K562 (cell line): ENCODE data around the gene RESF1. TPM values are rescaled to one million over a fixed set of nuclear protein-coding genes. Genes with fewer than 3 reads are reported as not detected.
A peak's percentile ranks its signal among the peaks of the same experiment; 100 is the strongest.

Source experiments
- DPF2 ChIP-seq: fragments of 450-650 bp; IDR thresholded peaks from 2 replicates; pipeline ENCODE4 v1.6.1; 2016
- ESRRA ChIP-seq: fragments of 450-650 bp; IDR thresholded peaks from 2 replicates; pipeline ENCODE4 v1.6.1; 2014; ENCODE audit warnings: low read depth, mild to moderate bottlenecking, moderate library complexity, borderline replicate concordance
- FOXA3 ChIP-seq, 2 experiments: fragments of 450-650 bp in 1 of 2; sonication (generic) in 1 of 2; formaldehyde crosslinking; IDR thresholded peaks in 1 of 2; conservative IDR thresholded peaks in 1 of 2; 2 replicates each; pipeline versions ENCODE4 v1.4.0 to v1.8.0; 2020 to 2022; ENCODE audit warnings: mild to moderate bottlenecking in 2 of 2, missing genetic modification reagents in 1 of 2
- ILF3 ChIP-seq: fragments of 450-650 bp; IDR thresholded peaks from 2 replicates; pipeline ENCODE4 v1.6.1; 2018; ENCODE audit warnings: antibody characterized with exemption, mild to moderate bottlenecking, moderate library complexity, borderline replicate concordance
- MAFG ChIP-seq: fragments of 450-650 bp; conservative IDR thresholded peaks from 2 replicates; pipeline ENCODE4 v1.6.1; 2016; ENCODE audit warnings: missing genetic modification characterization, missing compliant biosample characterization
- NFE2 ChIP-seq: IDR thresholded peaks from 2 replicates; pipeline ENCODE4 v1.6.1; 2014; ENCODE audit warnings: antibody characterized with exemption, low read depth
- PHB2 ChIP-seq: fragments of 450-650 bp; IDR thresholded peaks from 2 replicates; pipeline ENCODE4 v1.6.1; 2017; ENCODE audit warnings: low read depth
- PYGO2 ChIP-seq: fragments of 450-650 bp; IDR thresholded peaks from 2 replicates; pipeline ENCODE4 v1.6.1; 2016; ENCODE audit warnings: mild to moderate bottlenecking, missing genetic modification characterization, moderate library complexity, missing compliant biosample characterization
- RAD21 ChIP-seq, 2 experiments: fragments of 250-450 bp in 1 of 2; fragments of 450-650 bp in 1 of 2; sonication (Bioruptor Pico) in 1 of 2; formaldehyde crosslinking in 1 of 2; IDR thresholded peaks in 1 of 2; conservative IDR thresholded peaks in 1 of 2; 2 replicates each; pipeline versions ENCODE4 v1.4.0 to v1.8.0; 2020 to 2022; ENCODE audit warnings: mild to moderate bottlenecking in 2 of 2, moderate library complexity in 1 of 2
- TEAD2 ChIP-seq: fragments of 450-650 bp; IDR thresholded peaks from 2 replicates; pipeline ENCODE4 v1.6.1; 2016; ENCODE audit warnings: missing genetic modification characterization, control low read depth, missing compliant biosample characterization
- ZBED1 ChIP-seq: IDR thresholded peaks from 2 replicates; pipeline ENCODE4 v1.6.1; 2014
- ZNF197 ChIP-seq: fragments of 200-800 bp; sonication (Bioruptor generic); IDR thresholded peaks from 2 replicates; pipeline ENCODE4 v1.6.1; 2016; ENCODE audit warnings: low read depth, missing genetic modification characterization, missing compliant biosample characterization
- ZNF232 ChIP-seq: sonication (generic); formaldehyde crosslinking; IDR thresholded peaks from 2 replicates; pipeline ENCODE4 v1.8.0; 2022; ENCODE audit warnings: mild to moderate bottlenecking, missing genetic modification reagents
- ZNF586 ChIP-seq: fragments of 450-650 bp; formaldehyde crosslinking; conservative IDR thresholded peaks from 2 replicates; pipeline ENCODE4 v1.4.0; 2020; ENCODE audit warnings: mild to moderate bottlenecking, moderate library complexity
- ZSCAN29 ChIP-seq: fragments of 450-650 bp; IDR thresholded peaks from 2 replicates; pipeline ENCODE4 v1.6.1; 2017
- polyA plus RNA-seq, 8 experiments: library from polyadenylated mRNA; depleted of rRNA in 4 of 8; stranded (reverse) in 5 of 8; unstranded in 3 of 8; fragments of >200 nt; fragmentation: Nextera tagmentation in 2 of 8; fragmentation: Illumina TruSeq in 1 of 8; extraction: Ambion mirVana in 2 of 8; extraction: Trizol in 1 of 8; gene quantifications; 2 replicates each; pipeline versions ENCODE4 v1.2.1 to v1.2.3, GENCODE V29; 2011 to 2014; ENCODE audit warnings: inconsistent platforms in 1 of 8, missing spikeins in 1 of 8
- total RNA-seq, 7 experiments: library from RNA; depleted of rRNA in 6 of 7; stranded (reverse); fragments of >200 nt in 6 of 7; fragmentation: Illumina TruSeq in 2 of 7; extraction: Trizol in 2 of 7; gene quantifications; 2 replicates each; pipeline versions ENCODE4 v1.2.1 to v1.2.3, GENCODE V29; 2011 to 2021; ENCODE audit warnings: low replicate concordance in 1 of 7
- TF ChIP-seq, protein P1 (sequence below): fragments of 250-450 bp; sonication (Bioruptor Pico); IDR thresholded peaks from 2 replicates; pipeline ENCODE4 v1.5.0; 2021; ENCODE audit warnings: mild to moderate bottlenecking, moderate library complexity
- TF ChIP-seq, protein P2 (sequence below), 2 experiments: fragments of 450-650 bp in 1 of 2; sonication (generic) in 1 of 2; formaldehyde crosslinking in 1 of 2; IDR thresholded peaks; 2 replicates each; pipeline versions ENCODE4 v1.7.1 to v1.9.0; 2016 to 2022; ENCODE audit warnings: inconsistent platforms in 1 of 2, mild to moderate bottlenecking in 1 of 2, missing genetic modification reagents in 1 of 2

The RESF1 gene
- total and polyA plus RNA-seq, 9 of the 15 experiments (the other 6 are each of a cell fraction or from before 2014, with no cell fraction given), result 21.5 to 121 (median 53.6) TPM

DNA sequence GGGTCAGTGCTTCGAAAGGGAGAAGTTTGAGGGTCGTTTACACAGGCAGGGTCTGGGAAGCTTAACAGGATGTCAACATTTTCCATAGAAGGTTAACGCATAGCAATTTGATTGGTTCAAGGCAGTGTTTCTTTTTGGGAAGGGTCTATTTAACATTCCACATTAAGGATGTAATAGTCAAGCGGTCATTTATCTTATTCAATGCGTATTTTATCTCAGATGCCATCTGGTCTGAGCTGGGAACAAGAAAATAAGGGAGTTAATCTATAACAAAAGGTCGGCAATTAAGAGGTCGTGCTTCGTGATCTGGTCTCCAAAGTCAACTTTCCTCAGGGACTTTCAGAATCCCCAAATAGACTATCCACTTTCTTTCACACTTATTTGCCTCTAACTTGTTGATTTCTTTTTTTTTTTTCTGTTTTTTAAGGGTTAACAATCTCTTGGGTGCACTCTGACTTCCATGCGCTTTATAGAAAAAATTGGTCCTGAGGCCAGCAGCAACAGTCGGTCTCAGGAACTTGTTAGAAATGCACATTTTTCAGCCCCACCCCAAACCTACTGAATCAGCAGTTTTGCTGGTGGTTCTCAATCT lies 550 bp upstream of the RESF1 start (continued):
- TF ChIP-seq, protein P1, sequence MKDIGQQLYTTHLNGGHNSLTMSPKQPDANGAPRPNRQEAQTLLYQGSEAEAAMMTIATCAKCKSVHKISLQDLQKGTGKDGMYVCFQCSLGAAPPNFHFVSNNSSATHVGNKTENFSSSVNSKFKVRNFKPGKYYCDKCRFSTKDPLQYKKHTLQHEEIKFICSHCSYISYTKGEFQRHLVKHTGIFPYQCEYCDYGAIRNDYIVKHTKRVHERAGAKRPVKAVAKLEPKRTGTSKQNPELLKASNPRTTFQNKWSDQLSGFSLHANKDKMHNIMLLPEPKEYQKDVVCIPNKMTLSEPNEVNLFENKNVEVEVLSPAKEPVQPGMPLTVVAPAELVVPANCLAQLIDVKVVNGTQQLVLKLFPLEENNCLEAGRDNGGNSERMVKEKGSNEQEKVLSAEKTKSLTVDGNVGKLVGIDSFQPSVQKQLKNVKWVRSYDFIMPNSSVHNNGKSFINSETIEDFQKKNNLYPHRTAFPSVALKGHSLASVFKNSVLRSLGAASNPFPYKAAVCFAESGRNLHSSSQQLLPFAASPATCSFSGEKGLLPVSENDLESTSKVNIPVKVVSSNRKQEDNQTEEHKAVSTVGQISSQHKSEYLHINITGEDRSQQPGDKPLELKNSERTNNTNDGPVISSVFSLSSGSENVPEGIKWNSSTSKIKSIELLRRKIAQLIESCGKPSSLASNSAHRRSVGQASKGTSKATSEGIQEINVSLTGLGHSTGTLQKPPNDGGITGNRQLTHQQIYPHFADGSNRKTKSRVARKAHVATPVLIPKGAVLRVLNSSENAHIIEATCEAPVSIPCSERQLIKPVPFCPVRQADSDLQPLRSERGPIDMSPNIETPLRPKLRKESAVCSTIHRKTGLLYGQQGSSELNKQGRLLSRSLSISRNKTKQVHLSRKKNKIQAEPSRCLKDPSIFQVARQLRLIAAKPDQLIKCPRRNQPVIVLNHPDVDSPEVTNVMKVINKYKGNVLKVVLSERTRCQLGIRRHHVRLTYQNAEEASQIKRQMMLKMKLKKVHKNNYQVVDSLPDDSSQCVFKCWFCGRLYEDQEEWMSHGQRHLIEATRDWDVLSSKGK (CRISPR knock-in tag), result no peak
- no peak for TF ChIP-seq ZNF586 (CRISPR knock-in tag)
- TF ChIP-seq, protein P2, sequence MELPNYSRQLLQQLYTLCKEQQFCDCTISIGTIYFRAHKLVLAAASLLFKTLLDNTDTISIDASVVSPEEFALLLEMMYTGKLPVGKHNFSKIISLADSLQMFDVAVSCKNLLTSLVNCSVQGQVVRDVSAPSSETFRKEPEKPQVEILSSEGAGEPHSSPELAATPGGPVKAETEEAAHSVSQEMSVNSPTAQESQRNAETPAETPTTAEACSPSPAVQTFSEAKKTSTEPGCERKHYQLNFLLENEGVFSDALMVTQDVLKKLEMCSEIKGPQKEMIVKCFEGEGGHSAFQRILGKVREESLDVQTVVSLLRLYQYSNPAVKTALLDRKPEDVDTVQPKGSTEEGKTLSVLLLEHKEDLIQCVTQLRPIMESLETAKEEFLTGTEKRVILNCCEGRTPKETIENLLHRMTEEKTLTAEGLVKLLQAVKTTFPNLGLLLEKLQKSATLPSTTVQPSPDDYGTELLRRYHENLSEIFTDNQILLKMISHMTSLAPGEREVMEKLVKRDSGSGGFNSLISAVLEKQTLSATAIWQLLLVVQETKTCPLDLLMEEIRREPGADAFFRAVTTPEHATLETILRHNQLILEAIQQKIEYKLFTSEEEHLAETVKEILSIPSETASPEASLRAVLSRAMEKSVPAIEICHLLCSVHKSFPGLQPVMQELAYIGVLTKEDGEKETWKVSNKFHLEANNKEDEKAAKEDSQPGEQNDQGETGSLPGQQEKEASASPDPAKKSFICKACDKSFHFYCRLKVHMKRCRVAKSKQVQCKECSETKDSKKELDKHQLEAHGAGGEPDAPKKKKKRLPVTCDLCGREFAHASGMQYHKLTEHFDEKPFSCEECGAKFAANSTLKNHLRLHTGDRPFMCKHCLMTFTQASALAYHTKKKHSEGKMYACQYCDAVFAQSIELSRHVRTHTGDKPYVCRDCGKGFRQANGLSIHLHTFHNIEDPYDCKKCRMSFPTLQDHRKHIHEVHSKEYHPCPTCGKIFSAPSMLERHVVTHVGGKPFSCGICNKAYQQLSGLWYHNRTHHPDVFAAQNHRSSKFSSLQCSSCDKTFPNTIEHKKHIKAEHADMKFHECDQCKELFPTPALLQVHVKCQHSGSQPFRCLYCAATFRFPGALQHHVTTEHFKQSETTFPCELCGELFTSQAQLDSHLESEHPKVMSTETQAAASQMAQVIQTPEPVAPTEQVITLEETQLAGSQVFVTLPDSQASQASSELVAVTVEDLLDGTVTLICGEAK (IDR thresholded peaks at IDR 0.05), result peak; percentile 64; the same call in 1 of the 2 replicates
- TF ChIP-seq, protein P2 (CRISPR knock-in tag; IDR thresholded peaks at IDR 0.05), result no peak
- TF ChIP-seq TEAD2 (tag), result no peak
- no peak for TF ChIP-seq ESRRA
- no peak for TF ChIP-seq PYGO2 (tag)
- TF ChIP-seq PHB2, result no peak
- peak; percentile 99 for TF ChIP-seq MAFG (tag)
- TF ChIP-seq ZNF197 (CRISPR knock-in tag), result no peak
- TF ChIP-seq ZNF232 (CRISPR knock-in tag), result no peak
- TF ChIP-seq FOXA3 (CRISPR knock-in tag; conservative IDR thresholded peaks at IDR 0.05 in 1 of 2, IDR thresholded peaks at IDR 0.05 in 1 of 2), result no peak
- TF ChIP-seq DPF2, result peak; percentile 76
- TF ChIP-seq NFE2, result peak; percentile 85
- no peak for TF ChIP-seq ZBED1
- no peak for TF ChIP-seq ZSCAN29
- TF ChIP-seq ILF3, result no peak
- no peak for TF ChIP-seq RAD21 (CRISPR knock-in tag; conservative IDR thresholded peaks at IDR 0.05 in 1 of 2, IDR thresholded peaks at IDR 0.05 in 1 of 2)
